Measurements from ENCODE around the gene PXK.

Gene PXK

DNA sequence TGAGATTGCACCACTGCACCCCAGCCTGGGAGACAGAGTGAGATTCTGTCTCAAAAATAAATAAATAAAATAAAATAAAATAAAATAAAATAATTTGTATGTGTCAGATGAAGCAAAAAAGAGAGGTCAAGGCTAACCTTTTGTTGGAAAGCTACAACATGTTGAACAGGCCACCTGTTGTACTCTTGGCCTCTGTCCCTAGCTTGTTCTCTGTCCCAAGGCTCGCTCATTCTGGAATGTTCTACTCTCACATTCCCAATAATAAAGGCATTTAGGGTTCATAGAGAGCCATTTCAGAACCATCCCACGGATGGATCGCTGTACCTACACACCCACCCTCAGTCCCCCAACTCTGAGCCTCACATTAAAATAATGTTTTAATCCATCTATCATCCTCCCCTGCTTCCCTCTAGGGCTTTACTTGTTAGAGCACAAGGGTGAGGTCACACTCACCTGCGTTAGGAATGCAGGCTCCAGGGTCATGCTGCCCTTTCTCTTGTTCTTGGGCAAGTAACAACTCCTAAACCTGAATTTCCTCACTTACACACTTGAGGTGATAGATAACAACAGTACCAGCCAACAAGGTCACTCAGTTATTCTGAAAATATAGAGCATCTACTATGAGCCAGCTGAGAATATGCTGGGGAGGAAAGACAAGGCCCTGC lies 134.3 kb downstream of the PXK start:
- DNase-seq (ENCODE audit: low spot score), result no peak

DNA sequence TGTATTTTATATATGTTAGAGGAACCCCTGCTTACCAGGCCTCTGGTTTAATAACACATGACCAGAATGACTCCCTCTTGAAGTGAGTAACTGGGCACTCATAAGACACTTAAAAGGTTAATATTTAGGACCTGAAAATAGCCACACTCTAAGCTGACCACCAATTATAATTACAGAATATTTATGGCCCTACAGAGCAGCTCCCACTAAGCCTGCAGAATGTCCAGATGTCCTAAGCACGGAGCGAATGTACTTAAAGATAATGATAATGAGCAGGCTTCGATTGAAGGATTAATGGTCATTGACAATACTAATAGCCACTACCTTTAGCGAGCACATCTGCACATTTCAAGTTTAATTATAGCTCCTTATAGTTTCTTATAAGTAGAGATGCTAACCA lies 136.4 kb downstream of the PXK start:
- no peak for DNase-seq (ENCODE audit: low spot score)

- DNase-seq (ENCODE audit: low spot score), result no peak
Observed at GRCh38 chr3:58470363-58471024, 137.8 kb downstream of the PXK start.

GRCh38 chr3:58471025-58471887 lies 138.6 kb downstream of the PXK start:
- peak; percentile 77 for DNase-seq (ENCODE audit: low spot score)

DNA sequence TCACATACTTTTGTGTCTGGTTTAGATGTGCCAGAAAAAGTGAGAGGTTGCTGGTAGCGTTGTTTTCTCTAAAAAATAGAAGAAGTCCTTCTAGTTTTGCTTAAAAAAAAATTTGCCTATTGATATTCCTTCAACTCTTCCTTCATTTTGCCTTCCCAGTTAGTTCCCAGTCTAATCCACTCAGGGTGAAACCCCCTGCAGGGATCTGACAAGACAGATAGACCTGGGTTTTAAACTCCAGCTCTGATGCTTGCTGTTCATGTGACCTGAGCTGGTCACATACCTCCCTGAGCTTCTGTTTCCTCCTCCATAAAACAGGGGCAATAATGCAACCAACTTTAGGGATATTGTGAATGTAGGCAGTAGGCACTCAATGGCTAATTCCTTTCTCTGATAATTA lies 140.6 kb downstream of the PXK start:
- no peak for DNase-seq (ENCODE audit: low spot score)

DNA sequence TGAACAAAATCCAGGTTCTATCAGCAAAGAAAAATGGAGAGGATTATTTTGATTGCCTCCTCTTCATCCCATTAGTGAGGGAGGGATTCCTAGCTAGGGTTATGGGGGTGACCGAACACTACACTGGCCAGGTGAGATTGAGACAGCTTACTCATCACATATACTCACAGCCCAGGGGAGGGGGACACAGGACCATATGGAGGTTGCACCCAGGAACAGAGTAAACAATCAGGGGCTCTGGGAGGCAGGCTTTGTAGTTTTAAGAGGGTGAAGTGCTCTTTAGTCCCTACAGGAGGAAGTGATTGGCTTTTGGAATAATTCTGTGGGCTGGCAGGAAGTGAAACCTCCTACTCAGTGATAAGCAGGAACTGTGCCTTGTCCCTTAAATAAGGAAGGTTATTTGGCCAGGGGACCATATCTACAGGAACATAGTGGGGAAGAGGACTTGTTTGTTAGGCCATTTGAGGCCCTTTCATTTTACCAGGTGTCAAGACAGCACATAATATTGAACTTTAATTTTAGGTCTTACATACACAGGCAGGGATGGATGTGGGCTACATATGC lies 141.7 kb downstream of the PXK start:
- no peak for DNase-seq (ENCODE audit: low spot score)

DNA sequence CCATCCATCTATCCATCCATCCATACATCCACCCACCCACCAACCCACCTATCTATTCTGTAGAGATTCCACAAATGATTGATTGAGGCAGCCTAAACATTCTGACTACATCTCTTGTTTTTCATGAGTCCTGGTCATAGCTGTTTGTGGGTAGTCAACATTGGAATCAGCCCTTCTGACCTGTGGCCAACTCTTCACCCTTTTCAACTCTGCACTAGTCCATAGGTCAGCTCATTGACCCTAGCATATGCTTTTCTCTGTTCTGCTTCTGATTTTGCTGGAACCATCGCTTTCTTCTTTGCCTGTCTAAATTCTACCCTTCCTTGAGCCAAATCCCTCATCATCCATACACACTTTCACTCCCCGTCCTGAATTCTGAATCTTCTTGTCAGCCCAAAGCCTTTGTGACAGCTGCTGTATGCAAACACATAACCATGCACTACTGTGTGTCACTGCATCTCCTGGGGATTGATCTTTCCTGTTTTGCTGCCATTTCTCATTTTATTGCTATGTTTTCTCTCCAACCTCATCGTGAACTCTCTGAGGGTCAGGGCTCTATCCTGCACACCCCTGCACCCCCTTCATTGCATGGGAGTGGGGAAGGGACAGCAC lies 142.4 kb downstream of the PXK start:
- no peak for DNase-seq (ENCODE audit: low spot score)

All from AG08395 (cell line).